ENCODE measurements around the gene TBCE.
"Not testable (repeated sequence)": the region's sequence is repeated elsewhere in the genome, so short reads cannot be mapped to it uniquely, and the experiment has no call there.

TBCE gene

GRCh38 chr1:235342471-235342870 lies 24.8 kb upstream of the TBCE start:
- DNase-seq: no peak
- no peak for TF ChIP-seq CTCF (IDR thresholded peaks at IDR 0.05; ENCODE audit: low read depth, low read length)
- no peak overlapping the region for H3K4me3 ChIP-seq (ENCODE audit: low read depth, low read length)

GRCh38 chr1:235343726-235344125 lies 23.5 kb upstream of the TBCE start:
- peaks cover 8% of the 10 kb centered on the region for H3K36me3 ChIP-seq

More at GRCh38 chr1:235342471-235342870, 24.8 kb upstream of the TBCE start:
- Histone ChIP-seq H3K27me3 (no peaks in the 10 kb centered on the region), H3K9me3 (no peaks in the 10 kb centered on the region), H3K36me3 (peaks cover 10% of the 10 kb centered on the region), H3K4me1 (no peaks in the 10 kb centered on the region)

GRCh38 chr1:235351441-235351840 lies 15.8 kb upstream of the TBCE start:
- Histone ChIP-seq H3K4me3 (ENCODE audit: low read depth, low read length) (no peak overlapping the region), H3K4me1 (no peaks in the 10 kb centered on the region), H3K36me3 (no peaks in the 10 kb centered on the region), H3K9me3 (peaks cover 2% of the 10 kb centered on the region; the same call in 1 of the 2 replicates), H3K27me3 (no peaks in the 10 kb centered on the region)
- DNase-seq: no peak
- no peak for TF ChIP-seq CTCF (IDR thresholded peaks at IDR 0.05; ENCODE audit: low read depth, low read length)

More at GRCh38 chr1:235343726-235344125, 23.5 kb upstream of the TBCE start:
- Histone ChIP-seq H3K27me3 (no peaks in the 10 kb centered on the region), H3K4me3 (ENCODE audit: low read depth, low read length) (no peak overlapping the region), H3K4me1 (no peaks in the 10 kb centered on the region), H3K9me3 (no peaks in the 10 kb centered on the region)
- no peak for DNase-seq
- no peak for TF ChIP-seq CTCF (IDR thresholded peaks at IDR 0.05; ENCODE audit: low read depth, low read length)

- no peak for DNase-seq
- H3K4me3 ChIP-seq (ENCODE audit: low read depth, low read length): no peak overlapping the region
- no peaks in the 10 kb centered on the region for H3K27me3 ChIP-seq
- no peaks in the 10 kb centered on the region for H3K36me3 ChIP-seq
- TF ChIP-seq CTCF (IDR thresholded peaks at IDR 0.05; ENCODE audit: low read depth, low read length): no peak
- no peaks in the 10 kb centered on the region for H3K4me1 ChIP-seq
- H3K9me3 ChIP-seq: peaks cover 2% of the 10 kb centered on the region; the same call in 1 of the 2 replicates
Observed at GRCh38 chr1:235351898-235352297, 15.3 kb upstream of the TBCE start.

- no peak for TF ChIP-seq CTCF (IDR thresholded peaks at IDR 0.05; ENCODE audit: low read depth, low read length)
- H3K4me3 ChIP-seq (ENCODE audit: low read depth, low read length): no peak overlapping the region
- no peaks in the 10 kb centered on the region for H3K9me3 ChIP-seq
- no peaks in the 10 kb centered on the region for H3K36me3 ChIP-seq
- DNase-seq: no peak
- no peaks in the 10 kb centered on the region for H3K27me3 ChIP-seq
- no peaks in the 10 kb centered on the region for H3K4me1 ChIP-seq
Observed at GRCh38 chr1:235357485-235358373, 9.5 kb upstream of the TBCE start.

- Histone ChIP-seq H3K36me3 (no peaks in the 10 kb centered on the region), H3K4me1 (no peaks in the 10 kb centered on the region), H3K9me3 (no peaks in the 10 kb centered on the region), H3K4me3 (ENCODE audit: low read depth, low read length) (no peak overlapping the region), H3K27me3 (no peaks in the 10 kb centered on the region)
- no peak for TF ChIP-seq CTCF (IDR thresholded peaks at IDR 0.05; ENCODE audit: low read depth, low read length)
- no peak for DNase-seq
Observed at GRCh38 chr1:235358899-235359298, 8.3 kb upstream of the TBCE start.

GRCh38 chr1:235364189-235364588 lies 3.0 kb upstream of the TBCE start:
- not testable (repeated sequence) for H3K4me3 ChIP-seq (ENCODE audit: low read depth, low read length); DNase-seq; H3K4me1 ChIP-seq

More at GRCh38 chr1:235364189-235364588, 3.0 kb upstream of the TBCE start:
- H3K27me3 ChIP-seq, H3K9me3 ChIP-seq, H3K36me3 ChIP-seq: not testable (repeated sequence)

Measured in BE2C (cell line).